Lower lobe of right lung (tissue), 2 donors: Measurements from ENCODE around the gene HIC2. TPM values are rescaled to one million over a fixed set of nuclear protein-coding genes. Genes with fewer than 3 reads are reported as not detected.
"Not testable (repeated sequence)": the region's sequence is repeated elsewhere in the genome, so short reads cannot be mapped to it uniquely, and the experiment has no call there.

Experiments used
- ATAC-seq, 2 donors: fragments of 200-7000 bp; cut with Tn5 transposase; one replicate each; pipeline ENCODE4 v1.9.1; 2020 to 2022; ENCODE audit warnings: mild to moderate bottlenecking in 2 of 2, moderate library complexity in 2 of 2
- DNase-seq: peaks from one replicate; pipeline ENCODE4 v3.0.0-alpha.2; 2020
- H3K27ac ChIP-seq: fragments of 200-600 bp; one replicate; pipeline ENCODE4 v1.8.0; 2022
- H3K27me3 ChIP-seq: fragments of 200-600 bp; one replicate; pipeline ENCODE4 v1.8.0; 2022; ENCODE audit warnings: low read depth
- H3K36me3 ChIP-seq: fragments of 200-600 bp; one replicate; pipeline ENCODE4 v1.8.0; 2022; ENCODE audit warnings: mild to moderate bottlenecking
- H3K4me1 ChIP-seq: fragments of 200-600 bp; one replicate; pipeline ENCODE4 v1.8.0; 2022
- H3K4me3 ChIP-seq: fragments of 200-600 bp; one replicate; pipeline ENCODE4 v1.8.0; 2022; ENCODE audit warnings: mild to moderate bottlenecking
- H3K9me3 ChIP-seq: fragments of 200-600 bp; one replicate; pipeline ENCODE4 v1.8.0; 2022
- intact Hi-C: fragments of 100-400 bp; cut with DNase I; formaldehyde crosslinking; loops from one replicate; pipeline ENCODE4 v1.11.0; 2022
- total RNA-seq: library from RNA; stranded (reverse); fragmentation: NEBNext Ultra II Directional; extraction: Animal tissue kit (Norgen Biotek cat#: 25700); gene quantifications from one replicate; pipeline ENCODE4 v1.2.1, GENCODE V29; 2021
- donor health status: DM: no; HTN: yes; CAD: no; lungs with severe emphysema.

The HIC2 gene
- total RNA-seq, 1 donor from 2014 or later: 5.7 TPM

DNA sequence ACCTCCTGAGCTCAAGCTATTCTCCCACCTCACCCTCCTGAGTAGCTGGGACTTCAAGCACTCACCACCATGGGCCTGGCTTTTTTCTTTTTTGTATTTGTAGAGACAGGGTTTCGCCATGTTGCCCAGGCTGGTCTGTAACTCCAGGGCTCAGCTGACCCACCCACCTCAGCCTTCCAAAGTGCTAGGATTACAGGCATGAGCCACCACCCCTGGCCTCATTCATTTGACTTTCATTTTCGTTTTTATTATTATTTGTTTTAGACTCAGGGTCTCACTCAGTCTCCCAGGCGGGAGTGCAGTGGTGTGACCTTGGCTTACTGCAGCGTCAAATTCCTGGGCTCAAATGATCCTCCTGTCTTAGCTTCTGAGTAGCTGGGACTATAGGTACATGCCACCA, 9.4 kb upstream of the HIC2 start:
- ATAC-seq, H3K36me3 ChIP-seq: not testable (repeated sequence)

GRCh38 chr22:21416375-21416774, 796 bp upstream of the HIC2 start:
- H3K4me3 ChIP-seq, H3K4me1 ChIP-seq, intact Hi-C loops, H3K36me3 ChIP-seq, H3K9me3 ChIP-seq, H3K27me3 ChIP-seq, DNase-seq, H3K27ac ChIP-seq: not testable (repeated sequence)
- ATAC-seq: peak; percentile 28 to 42

More for the DNA sequence above, 9.4 kb upstream of the HIC2 start:
- H3K4me1 ChIP-seq, H3K9me3 ChIP-seq, H3K27me3 ChIP-seq, DNase-seq, H3K4me3 ChIP-seq, H3K27ac ChIP-seq, intact Hi-C loops: not testable (repeated sequence)

- H3K27me3 ChIP-seq, H3K27ac ChIP-seq, H3K9me3 ChIP-seq, H3K36me3 ChIP-seq, intact Hi-C loops, H3K4me1 ChIP-seq: not testable (repeated sequence)
- ATAC-seq (peak; percentile 18 to 23), DNase-seq (peak; percentile 57)
- peak overlapping the region; percentile 54 for H3K4me3 ChIP-seq
Observed at GRCh38 chr22:21417853-21418252, 682 bp downstream of the HIC2 start.

GRCh38 chr22:21418974-21419638, 1.9 kb downstream of the HIC2 start:
- H3K36me3 ChIP-seq, ATAC-seq, H3K27ac ChIP-seq, H3K27me3 ChIP-seq, DNase-seq, H3K4me3 ChIP-seq, H3K4me1 ChIP-seq, intact Hi-C loops, H3K9me3 ChIP-seq: not testable (repeated sequence)

- H3K27ac ChIP-seq, H3K36me3 ChIP-seq, DNase-seq, H3K4me3 ChIP-seq, H3K27me3 ChIP-seq, intact Hi-C loops, H3K9me3 ChIP-seq, H3K4me1 ChIP-seq: not testable (repeated sequence)
- peak; percentile 72 to 78 for ATAC-seq
Observed at GRCh38 chr22:21420180-21420763, 3.1 kb downstream of the HIC2 start.

DNA sequence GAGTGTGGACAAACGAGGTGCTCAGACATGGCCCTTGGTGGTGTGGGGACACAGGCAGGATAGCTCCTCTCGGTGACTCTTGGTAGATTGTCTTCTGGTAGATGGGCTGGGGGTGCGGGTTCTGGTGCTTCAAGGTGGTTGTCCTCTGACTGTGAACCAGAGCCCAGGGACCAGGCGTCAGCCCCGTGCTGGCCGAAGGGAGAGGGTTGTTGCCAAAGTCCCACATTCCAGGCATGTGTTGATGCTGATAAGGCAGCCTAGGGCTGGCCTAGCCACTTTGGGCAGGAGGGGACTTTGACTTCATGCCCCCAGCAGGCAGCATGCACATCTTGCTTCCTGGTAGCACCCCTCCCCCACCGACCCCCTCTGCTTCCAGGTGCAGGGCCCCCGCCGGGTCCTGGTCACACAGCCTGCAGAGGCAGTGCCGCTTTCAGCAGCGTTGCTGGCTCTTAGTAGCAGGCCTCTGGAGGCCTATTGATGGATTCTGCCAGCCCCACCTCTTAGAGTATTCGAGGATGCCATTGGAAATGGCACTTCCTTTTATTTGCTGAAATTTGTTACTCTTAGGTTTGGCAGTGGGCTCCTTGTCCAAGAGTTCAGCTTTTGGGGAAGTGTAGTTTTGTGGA, 7.0 kb downstream of the HIC2 start:
- H3K36me3 ChIP-seq, H3K4me3 ChIP-seq, H3K27ac ChIP-seq, DNase-seq, H3K9me3 ChIP-seq, H3K4me1 ChIP-seq, H3K27me3 ChIP-seq, intact Hi-C loops: not testable (repeated sequence)
- peak; percentile 31 to 40 for ATAC-seq

DNA sequence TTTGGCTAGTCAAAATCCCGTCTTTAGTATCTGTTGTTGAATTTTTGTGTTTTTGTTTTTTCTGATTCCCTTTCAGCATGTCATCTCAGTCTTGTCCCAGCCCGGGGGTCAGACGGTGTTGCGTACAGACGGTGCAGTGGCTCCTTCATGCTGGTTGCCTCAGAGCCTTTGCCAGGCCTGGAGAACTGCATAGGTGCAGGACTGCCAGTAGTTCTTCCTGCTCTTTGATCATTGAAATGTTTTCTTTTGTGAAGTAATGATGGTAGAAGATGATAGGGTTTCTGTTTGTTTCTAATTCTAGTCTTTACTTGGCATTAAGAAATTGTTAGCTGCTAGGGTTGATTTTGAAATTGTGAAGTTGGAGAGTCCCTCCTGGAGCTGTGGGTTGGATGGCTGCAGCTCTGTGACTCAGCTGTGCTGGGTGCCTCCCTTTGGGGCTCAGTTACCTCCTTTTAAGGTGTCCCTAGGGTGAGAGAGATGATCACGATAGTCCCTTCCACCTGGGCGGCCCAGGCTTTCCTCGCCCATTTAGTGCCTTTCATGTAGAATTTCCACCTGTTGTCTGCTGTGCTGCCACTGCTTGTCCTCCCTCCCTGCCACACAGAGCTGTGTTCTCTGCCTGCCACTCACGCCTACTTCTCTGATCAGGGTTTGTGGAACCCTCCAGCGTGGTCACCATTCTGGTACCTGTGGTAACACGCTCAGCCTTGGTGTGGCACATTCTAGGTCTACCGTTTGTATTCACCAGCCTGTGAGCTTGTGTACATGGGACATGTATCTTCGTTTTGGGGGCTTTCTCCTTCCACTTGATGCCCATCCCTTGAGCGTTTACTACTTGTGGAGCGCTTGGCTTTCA, 17.4 kb downstream of the HIC2 start:
- intact Hi-C loops, H3K4me3 ChIP-seq, H3K36me3 ChIP-seq, DNase-seq, ATAC-seq, H3K9me3 ChIP-seq, H3K27me3 ChIP-seq, H3K27ac ChIP-seq, H3K4me1 ChIP-seq: not testable (repeated sequence)

DNA sequence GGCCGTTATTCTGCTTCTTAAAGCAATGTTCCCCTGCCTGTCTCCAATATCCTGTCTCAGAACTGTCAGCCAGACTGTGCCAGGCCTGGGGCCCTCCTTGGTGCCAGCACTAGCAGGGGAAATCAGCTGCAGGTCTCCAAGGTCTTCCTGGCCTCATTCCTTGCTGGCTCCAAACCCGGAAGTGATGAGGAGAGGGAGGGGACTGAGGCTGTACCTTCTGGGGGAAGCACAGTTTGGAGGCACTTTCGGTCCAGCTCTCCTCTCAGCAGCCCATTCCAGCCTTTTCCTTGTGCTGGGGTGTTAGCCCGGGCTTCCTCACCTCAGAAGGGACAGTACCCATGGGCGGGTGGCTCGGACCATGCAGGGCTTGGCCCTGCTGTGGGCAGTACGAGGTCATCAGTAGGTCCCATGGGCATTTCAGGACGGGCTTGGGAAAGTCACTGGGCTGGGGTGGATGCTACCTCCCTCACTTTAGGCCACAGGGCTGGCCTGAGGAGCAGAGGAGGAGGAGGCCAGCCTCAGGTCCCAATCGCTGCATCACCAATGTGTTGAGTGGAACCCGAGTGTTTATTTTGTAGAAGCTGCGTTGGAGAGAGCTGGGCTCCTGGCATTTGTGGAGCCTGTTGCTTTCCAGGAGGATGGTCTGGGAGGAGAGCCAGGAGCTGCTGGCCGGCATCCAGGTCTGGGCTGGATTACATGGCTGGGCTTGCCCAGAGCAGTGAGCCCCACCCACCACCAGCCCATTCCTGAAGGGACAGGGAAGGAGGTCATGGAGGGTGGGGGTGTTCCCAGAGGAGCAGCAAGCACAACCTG, 19.0 kb downstream of the HIC2 start:
- DNase-seq (peak; percentile 39), ATAC-seq (peak; percentile 84 to 86)
- H3K27ac ChIP-seq, H3K4me1 ChIP-seq, H3K9me3 ChIP-seq, H3K4me3 ChIP-seq, H3K36me3 ChIP-seq, H3K27me3 ChIP-seq, intact Hi-C loops: not testable (repeated sequence)

GRCh38 chr22:21438013-21438412, 20.8 kb downstream of the HIC2 start:
- H3K4me3 ChIP-seq, H3K27me3 ChIP-seq, H3K4me1 ChIP-seq, H3K9me3 ChIP-seq, H3K27ac ChIP-seq, H3K36me3 ChIP-seq, intact Hi-C loops, DNase-seq, ATAC-seq: not testable (repeated sequence)

GRCh38 chr22:21440018-21440636, 23.0 kb downstream of the HIC2 start:
- ATAC-seq: peak; percentile 49
- peaks cover 12% of the 10 kb centered on the region for H3K36me3 ChIP-seq
- H3K4me3 ChIP-seq, H3K27me3 ChIP-seq, H3K4me1 ChIP-seq, DNase-seq, H3K9me3 ChIP-seq, intact Hi-C loops, H3K27ac ChIP-seq: not testable (repeated sequence)

DNA sequence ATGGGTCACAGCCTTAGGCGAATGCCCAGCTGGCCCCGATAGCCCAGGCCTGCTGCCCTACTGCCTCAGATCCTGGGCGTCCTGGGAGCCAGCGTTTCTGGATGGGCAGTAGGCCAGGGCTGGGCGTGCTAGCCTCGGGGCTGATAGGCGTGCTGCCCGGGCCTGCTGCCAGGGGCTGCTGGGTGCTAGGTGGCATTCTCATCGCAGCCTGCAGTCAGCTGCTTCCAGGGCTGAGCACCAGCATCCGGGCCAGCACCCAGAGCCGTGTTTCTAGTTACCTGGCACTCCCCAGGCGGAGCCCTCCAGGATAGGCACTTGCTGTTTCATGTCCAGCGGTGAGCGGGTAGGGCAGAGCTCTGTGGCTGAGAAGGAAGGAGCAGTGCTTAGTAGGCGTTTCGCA, 23.5 kb downstream of the HIC2 start:
- ATAC-seq: peak; percentile 80 to 83
- H3K4me1 ChIP-seq, intact Hi-C loops, H3K27me3 ChIP-seq, H3K4me3 ChIP-seq, H3K9me3 ChIP-seq, H3K27ac ChIP-seq, DNase-seq: not testable (repeated sequence)
- H3K36me3 ChIP-seq: peaks cover 17% of the 10 kb centered on the region

DNA sequence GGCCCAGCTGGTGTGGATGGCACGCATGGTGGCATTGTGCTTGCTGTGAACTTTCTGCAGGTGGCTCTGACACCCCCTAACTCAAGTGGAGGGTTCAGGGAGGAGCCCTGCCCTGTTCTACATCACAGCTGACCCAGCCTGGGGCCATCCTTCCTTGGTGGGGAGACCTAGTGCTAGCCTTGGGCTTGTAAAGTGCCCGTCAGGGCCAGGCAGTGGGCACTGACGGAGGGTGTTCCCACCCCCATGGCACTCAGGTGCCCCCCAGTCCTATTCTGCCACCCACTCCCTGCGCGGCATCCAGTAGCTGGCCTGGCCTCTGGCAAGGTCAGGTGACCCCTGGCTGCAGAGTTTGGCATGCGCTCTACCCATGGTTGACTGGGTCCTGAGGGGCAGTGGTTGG, 24.0 kb downstream of the HIC2 start:
- H3K27me3 ChIP-seq, H3K4me1 ChIP-seq, H3K27ac ChIP-seq, H3K9me3 ChIP-seq, H3K4me3 ChIP-seq, DNase-seq, intact Hi-C loops: not testable (repeated sequence)
- ATAC-seq: peak in 1 of 2 donors; percentile 0
- H3K36me3 ChIP-seq: peaks cover 22% of the 10 kb centered on the region
